NCI-H510A treated with DMSO at 0.1 percent for 48 hours (cell line): ENCODE data around the gene EYA2.

Experiments used
- DNase-seq: peaks from one replicate; lab custom pipeline; 2025; lab: John Stamatoyannopoulos, UW

EYA2 gene

GRCh38 chr20:47227119-47227518 is 332.5 kb downstream of the EYA2 start:
- no peak for DNase-seq

- DNase-seq, result no peak
These were observed 332.9 kb downstream of the EYA2 start for GRCh38 chr20:47227576-47227975.

- DNase-seq, result no peak
These were observed 334.0 kb downstream of the EYA2 start for GRCh38 chr20:47228654-47229053.

GRCh38 chr20:47230811-47231256 is 336.2 kb downstream of the EYA2 start:
- no peak for DNase-seq

GRCh38 chr20:47231382-47232039 is 336.9 kb downstream of the EYA2 start:
- DNase-seq, result no peak

- no peak for DNase-seq
These were observed 337.9 kb downstream of the EYA2 start for GRCh38 chr20:47232518-47232917.

- no peak for DNase-seq
These were observed 338.9 kb downstream of the EYA2 start for GRCh38 chr20:47233333-47234188.

- no peak for DNase-seq
These were observed 340.5 kb downstream of the EYA2 start for GRCh38 chr20:47235111-47235510.

GRCh38 chr20:47235853-47236638 is 341.4 kb downstream of the EYA2 start:
- no peak for DNase-seq

GRCh38 chr20:47236639-47236900 is 341.9 kb downstream of the EYA2 start:
- DNase-seq, result no peak

- no peak for DNase-seq
These were observed 343.1 kb downstream of the EYA2 start for GRCh38 chr20:47237715-47238114.
